Gastrocnemius medialis (tissue), 4 donors: ENCODE results near the gene PDIA6.

ENCODE experiments used
- POLR2A ChIP-seq, 2 donors: fragments of 450-650 bp; IDR thresholded peaks; one replicate each; pipeline ENCODE4 v1.6.1; 2017; ENCODE audit warnings: antibody characterized with exemption in 2 of 2, mild to moderate bottlenecking in 2 of 2, moderate library complexity in 2 of 2
- TF ChIP-seq, protein P1 (sequence below), 5 experiments: fragments of 450-650 bp in 3 of 5; fragments of 200-600 bp in 2 of 5; sonication (generic) in 2 of 5; IDR thresholded peaks in 4 of 5; conservative IDR thresholded peaks in 1 of 5; 1 replicate in 4 of 5; 2 replicates in 1 of 5; pipeline ENCODE4 v1.5.1; 2016 to 2019; ENCODE audit warnings: antibody characterized with exemption in 5 of 5, mild to moderate bottlenecking in 3 of 5, moderate library complexity in 3 of 5

DNA sequence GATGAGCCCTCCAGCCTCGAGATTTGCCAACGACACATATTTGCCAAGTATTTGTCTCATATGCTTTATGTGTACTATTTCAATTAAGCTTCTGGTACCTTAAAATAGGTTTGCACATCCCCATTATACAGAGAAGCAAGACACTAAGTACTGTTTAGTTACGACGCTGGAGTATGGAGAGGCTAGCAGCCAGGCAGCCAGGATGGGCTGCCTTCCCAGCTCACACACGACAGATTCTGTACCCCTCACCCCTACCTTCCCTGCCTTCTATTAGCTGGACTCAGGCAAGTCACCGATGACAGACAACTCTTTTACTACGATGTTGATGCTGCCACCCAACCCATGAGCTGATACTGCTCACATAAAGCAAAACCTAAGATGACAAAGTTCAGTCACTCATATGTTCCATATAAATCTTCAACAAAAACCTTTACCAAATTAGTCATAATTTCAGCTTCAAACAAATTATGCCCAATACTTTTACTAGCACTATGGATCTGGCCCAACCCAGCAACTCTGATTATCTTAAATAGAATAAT lies 17.0 kb downstream of the PDIA6 start:
- TF ChIP-seq, protein P1, sequence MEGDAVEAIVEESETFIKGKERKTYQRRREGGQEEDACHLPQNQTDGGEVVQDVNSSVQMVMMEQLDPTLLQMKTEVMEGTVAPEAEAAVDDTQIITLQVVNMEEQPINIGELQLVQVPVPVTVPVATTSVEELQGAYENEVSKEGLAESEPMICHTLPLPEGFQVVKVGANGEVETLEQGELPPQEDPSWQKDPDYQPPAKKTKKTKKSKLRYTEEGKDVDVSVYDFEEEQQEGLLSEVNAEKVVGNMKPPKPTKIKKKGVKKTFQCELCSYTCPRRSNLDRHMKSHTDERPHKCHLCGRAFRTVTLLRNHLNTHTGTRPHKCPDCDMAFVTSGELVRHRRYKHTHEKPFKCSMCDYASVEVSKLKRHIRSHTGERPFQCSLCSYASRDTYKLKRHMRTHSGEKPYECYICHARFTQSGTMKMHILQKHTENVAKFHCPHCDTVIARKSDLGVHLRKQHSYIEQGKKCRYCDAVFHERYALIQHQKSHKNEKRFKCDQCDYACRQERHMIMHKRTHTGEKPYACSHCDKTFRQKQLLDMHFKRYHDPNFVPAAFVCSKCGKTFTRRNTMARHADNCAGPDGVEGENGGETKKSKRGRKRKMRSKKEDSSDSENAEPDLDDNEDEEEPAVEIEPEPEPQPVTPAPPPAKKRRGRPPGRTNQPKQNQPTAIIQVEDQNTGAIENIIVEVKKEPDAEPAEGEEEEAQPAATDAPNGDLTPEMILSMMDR (IDR thresholded peaks at IDR 0.05 in 4 of 5, conservative IDR thresholded peaks at IDR 0.05 in 1 of 5) = no peak
- TF ChIP-seq POLR2A (IDR thresholded peaks at IDR 0.05) = no peak
